Eye (tissue), 1 donor: ENCODE measurements around the gene SH2D2A.
"Not testable (repeated sequence)": the region's sequence is repeated elsewhere in the genome, so short reads cannot be mapped to it uniquely, and the experiment has no call there.

ENCODE experiments used
- DNase-seq: peaks from one replicate; pipeline ENCODE4 v3.0.0-alpha.2; 2015

The SH2D2A gene

GRCh38 chr1:156767101-156767878 lies 49.4 kb downstream of the SH2D2A start, which contains the start of gene PRCC:
Gene PRCC (plus strand): TSS chr1:156767535. CDS start chr1:156767772, 237 bp downstream.
- peak; percentile 100 for DNase-seq

GRCh38 chr1:156766298-156767100 lies 50.1 kb downstream of the SH2D2A start:
- no peak for DNase-seq

GRCh38 chr1:156765666-156766065 lies 51.0 kb downstream of the SH2D2A start:
- no peak for DNase-seq

- DNase-seq = not testable (repeated sequence)
Observed at GRCh38 chr1:156765136-156765535, 51.5 kb downstream of the SH2D2A start.

GRCh38 chr1:156760796-156761104 lies 55.9 kb downstream of the SH2D2A start:
- DNase-seq = no peak

- peak; percentile 56 for DNase-seq
Observed at GRCh38 chr1:156760092-156760795, 56.4 kb downstream of the SH2D2A start.

GRCh38 chr1:156757572-156758253 lies 58.9 kb downstream of the SH2D2A start:
- DNase-seq = not testable (repeated sequence)

- DNase-seq = no peak
Observed at GRCh38 chr1:156756355-156756754, 60.3 kb downstream of the SH2D2A start.
